Stimulated activated CD4-positive, alpha-beta T cell treated with anti-CD3 and anti-CD28 coated beads, Interleukin-15, amount 100 ng/mL, for 48 hours (primary cell): ENCODE results near the gene CHST12.

ENCODE experiments used
- DNase-seq, 2 donors: peaks; one replicate each; pipeline ENCODE4 v3.0.0-alpha.2; 2020; ENCODE audit warnings: low read depth in 2 of 2

Gene CHST12

DNA sequence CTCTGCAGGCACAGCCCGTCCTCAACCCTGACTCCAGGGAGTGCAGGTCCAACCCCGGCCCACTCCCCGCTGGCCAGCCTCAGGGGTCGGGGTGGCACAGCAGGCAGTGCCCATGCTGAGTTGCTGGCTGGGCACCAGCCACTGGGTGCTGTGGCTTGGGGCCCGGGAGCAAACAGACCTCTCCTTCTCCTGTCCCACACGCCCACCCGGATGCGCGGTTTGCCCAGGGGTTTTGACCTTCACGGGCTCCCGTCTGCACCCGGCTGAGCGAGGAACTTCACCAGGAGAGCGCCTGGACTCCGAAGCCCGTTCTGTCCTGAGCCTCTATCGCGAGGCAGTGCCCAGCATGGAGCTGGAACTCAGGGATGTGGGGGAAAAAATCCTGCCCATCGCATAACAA lies 75.4 kb downstream of the CHST12 start:
- no peak for DNase-seq

GRCh38 chr7:2479276-2480069 lies 76.1 kb downstream of the CHST12 start:
- no peak for DNase-seq

- DNase-seq: no peak
Observed at GRCh38 chr7:2480070-2480408, 76.6 kb downstream of the CHST12 start.

GRCh38 chr7:2481195-2481594 lies 77.8 kb downstream of the CHST12 start:
- DNase-seq: no peak

GRCh38 chr7:2482725-2483451 lies 79.5 kb downstream of the CHST12 start:
- no peak for DNase-seq

DNA sequence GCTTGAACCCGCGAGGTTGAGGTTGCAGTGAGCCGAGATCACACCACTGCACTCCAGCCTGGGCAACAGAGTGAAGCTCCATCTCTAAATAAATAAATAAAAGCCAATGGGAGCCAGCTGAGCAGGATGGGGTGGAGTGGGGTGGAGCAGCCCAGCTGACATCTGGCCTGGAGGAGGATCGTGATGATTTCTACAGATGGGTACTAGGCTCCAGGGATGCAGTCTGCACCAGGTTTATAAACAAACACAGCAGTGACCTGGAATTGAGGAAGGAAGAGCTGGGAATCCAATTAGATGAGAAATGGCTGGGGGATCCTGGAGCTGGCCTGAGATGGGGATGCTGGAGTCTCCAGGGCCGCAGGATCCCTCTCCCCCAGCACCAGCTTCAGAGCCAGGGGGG lies 80.1 kb downstream of the CHST12 start:
- no peak for DNase-seq

- DNase-seq: no peak
Observed at GRCh38 chr7:2484868-2485267, 81.5 kb downstream of the CHST12 start.

GRCh38 chr7:2487586-2488271 lies 84.3 kb downstream of the CHST12 start:
- DNase-seq: no peak

- DNase-seq: no peak
Observed at GRCh38 chr7:2488272-2488645, 84.8 kb downstream of the CHST12 start.

DNA sequence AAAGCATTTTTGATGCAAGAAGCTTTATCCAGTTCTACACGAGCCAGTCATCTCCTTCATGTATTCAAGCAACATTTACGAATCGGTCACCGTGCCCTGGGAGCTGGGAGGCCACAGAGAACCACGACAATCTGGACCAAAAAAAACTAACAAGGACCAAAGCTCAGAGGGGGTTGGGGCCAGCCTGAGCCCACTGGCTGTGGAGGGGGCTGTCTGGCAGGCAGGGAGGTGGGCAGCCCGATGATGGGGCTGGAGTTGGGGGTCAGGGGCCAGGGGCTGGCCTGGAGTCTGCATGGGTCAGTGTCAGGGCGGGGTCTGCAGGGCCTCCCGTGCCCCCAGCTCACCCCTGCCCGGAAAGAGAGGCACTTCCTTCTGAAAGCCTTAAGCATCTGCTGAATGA lies 85.3 kb downstream of the CHST12 start:
- DNase-seq: no peak

GRCh38 chr7:2490181-2490651 lies 86.8 kb downstream of the CHST12 start:
- no peak for DNase-seq

- no peak for DNase-seq
Observed at GRCh38 chr7:2492038-2492437, 88.6 kb downstream of the CHST12 start.

DNA sequence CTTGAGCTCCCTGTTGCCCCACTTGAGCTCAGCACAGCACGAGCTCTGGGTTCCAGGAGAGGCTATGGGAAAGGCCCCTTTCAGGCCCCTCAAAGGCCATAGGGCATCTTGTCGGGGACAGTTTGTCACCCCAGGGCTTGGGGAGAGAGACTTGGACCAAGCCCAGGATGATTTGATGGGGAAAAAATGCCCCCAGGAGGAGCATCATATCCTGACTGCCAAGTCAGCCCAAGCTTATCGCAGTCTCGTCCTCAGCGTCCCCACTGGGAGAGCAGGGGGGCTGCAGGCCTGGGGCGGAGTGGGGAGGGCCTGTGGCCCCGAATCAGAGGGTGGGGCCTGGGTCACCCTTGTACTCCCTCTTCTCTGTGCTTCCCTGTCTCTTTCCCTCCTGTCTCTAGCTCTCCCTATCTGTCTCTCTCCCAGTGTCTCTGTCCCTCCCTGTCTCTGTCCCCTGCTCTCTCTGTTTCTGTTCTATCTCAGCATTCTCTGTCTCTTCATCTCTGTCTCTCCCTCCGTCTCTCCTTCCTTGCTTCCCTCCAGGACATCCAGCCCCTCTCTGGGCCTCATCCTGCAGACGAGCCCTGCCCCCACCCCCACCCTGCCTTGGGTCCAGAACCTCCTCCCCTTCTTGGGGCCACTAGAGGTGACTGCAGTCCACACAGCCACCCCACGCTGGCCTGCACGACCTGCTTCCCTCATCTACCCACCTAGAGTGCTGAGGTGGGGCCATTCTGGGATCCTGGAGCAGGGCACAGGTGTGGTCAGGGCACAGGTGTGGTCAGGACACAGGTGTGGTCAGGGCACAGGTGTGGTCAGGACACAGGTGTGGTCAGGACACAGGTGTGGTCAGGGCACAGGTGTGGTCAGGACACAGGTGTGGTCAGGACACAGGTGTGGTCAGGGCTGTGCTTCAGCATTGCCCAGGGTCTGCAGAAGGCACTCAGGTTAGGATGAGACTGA lies 90.1 kb downstream of the CHST12 start:
- no peak for DNase-seq

- DNase-seq: no peak
Observed at GRCh38 chr7:2494191-2495130, 91.0 kb downstream of the CHST12 start.

- DNase-seq: no peak
Observed at GRCh38 chr7:2495418-2496299, 92.2 kb downstream of the CHST12 start.

- DNase-seq: no peak
Observed at GRCh38 chr7:2496375-2496774, 93.0 kb downstream of the CHST12 start.

DNA sequence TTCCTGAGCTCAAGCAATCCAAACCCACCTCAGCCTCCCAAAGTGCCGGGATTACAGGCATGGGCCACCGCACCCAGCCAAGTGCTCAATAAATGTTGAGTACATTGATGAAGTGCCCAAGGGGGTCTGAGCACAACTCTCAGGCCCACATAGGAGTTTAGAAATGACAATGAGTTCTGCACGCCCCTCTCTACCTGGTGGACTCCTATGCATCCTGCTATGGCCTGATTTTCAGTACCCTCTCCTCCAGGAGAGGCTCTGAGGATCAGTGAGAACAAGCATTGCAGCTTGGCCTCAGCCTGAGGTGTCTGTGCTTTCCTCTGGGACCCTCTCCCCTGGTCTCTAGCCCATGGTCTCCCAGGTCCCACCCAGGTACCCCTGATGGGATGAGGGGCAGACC lies 93.7 kb downstream of the CHST12 start:
- no peak for DNase-seq

GRCh38 chr7:2497500-2498336 lies 94.3 kb downstream of the CHST12 start:
- no peak for DNase-seq
